Stimulated activated CD4-positive, alpha-beta T cell treated with anti-CD3 and anti-CD28 coated beads, Interleukin-4, amount 100 ng/mL, for 24 hours (primary cell): ENCODE measurements around the gene ZNF148.

Experiments used
- DNase-seq: peaks from one replicate; pipeline ENCODE4 v3.0.0-alpha.2; 2020

ZNF148 gene

GRCh38 chr3:125187599-125187910 is 187.6 kb downstream of the ZNF148 start:
- no peak for DNase-seq

DNA sequence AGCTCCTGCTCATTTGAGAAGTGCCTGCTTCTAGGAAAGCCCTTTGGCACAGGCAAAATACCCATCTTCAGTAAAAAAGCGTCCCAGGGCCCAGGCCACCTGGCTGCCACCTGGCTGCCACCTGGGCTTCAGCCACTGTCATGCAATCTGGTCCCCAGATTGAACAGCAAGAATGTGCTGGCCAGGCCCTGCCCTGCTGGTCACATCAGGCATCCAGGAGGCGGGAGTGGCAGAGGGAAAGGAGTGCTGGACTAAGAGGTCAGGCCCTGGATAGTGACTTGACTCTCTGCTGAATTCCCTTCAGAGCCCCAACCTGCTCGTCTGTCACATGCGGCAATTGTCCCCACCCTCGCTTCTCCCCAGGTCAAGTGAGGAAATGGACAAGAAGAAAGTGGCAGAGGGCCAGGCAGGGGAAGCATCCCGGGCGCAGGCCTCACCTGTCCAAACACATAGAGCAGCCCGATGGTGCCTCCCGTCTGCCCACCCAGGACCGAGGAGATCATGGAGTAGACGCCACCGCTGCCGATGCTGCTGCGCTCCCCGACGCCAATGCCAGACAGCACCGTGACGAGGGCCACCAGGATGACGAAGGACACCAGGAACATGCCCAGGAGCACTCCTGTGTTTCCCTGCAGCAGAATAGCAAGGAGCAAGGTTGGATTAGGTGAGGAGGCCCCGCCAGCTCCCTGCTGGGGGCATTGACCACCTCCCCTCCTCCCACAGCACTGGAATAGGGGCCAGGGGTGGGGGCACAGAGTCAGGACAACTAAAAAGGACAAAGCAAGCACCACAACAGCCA is 188.1 kb downstream of the ZNF148 start:
- no peak for DNase-seq

DNA sequence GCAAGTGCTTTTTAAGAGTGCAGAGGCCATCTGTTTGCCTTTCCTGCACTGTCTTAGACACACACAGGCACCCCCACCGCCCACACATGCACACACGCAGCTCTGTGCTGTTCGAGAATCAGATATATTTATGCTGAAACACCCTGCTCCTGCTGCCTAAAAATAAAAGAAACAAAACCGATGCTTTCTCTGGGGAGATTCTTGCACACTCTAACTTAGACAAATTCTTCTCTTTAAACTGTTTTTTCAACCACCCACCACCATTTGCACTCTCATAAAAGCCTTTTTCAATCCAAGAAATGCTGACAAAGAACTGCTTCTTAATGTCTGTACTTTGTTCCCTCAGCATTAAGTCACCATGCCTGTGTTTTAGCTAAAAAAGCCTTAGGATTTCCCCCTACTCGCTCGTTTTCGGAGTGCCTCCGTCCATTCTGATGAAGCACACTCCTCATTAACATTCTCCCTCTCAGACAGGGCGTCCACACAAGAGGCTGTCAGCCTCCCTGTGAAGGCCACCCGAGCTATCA is 188.8 kb downstream of the ZNF148 start:
- no peak for DNase-seq

GRCh38 chr3:125185805-125186204 is 189.3 kb downstream of the ZNF148 start:
- no peak for DNase-seq

DNA sequence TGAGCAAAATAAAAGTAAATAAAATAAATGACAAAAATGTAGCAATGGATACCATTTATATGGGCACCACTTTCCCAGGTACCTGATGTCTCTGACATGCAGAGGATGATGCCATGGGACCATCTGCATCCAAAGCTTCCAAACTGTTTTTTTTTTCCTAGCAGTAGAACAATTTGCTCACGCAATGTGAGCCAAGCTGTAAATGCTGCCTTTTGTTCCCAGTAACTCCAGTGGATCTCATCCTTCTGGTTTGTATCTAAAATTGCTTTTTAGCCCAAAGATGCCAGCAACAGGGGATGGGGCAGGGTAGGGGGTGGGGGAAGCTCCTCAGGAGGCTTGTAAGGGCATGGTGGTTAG is 195.3 kb downstream of the ZNF148 start:
- DNase-seq = no peak

- no peak for DNase-seq
These were observed 195.8 kb downstream of the ZNF148 start for GRCh38 chr3:125179143-125179883.

DNA sequence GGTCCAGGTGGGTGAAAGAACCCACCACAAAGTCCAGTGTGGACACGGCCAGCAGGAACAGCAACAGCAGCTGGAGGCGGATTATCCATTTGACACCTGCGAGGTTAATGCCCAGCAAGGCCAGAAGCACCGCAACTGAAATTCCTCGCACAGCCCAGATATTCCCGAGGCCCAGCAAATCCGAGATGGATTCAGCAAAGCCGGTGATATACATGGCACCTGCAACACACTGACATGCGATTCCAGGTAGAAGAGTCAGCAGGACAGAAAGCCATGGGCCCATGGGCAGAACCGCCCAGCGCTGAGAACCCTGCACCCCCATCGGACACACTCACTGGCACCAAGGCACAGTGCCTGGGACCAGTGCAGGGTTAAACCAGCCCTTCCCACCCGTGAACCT is 197.4 kb downstream of the ZNF148 start:
- DNase-seq = no peak
